ENCODE results near the gene CLASP1. TPM values are rescaled to one million over a fixed set of nuclear protein-coding genes. Genes with fewer than 3 reads are reported as not detected.
"Not testable (repeated sequence)": the region's sequence is repeated elsewhere in the genome, so short reads cannot be mapped to it uniquely, and the experiment has no call there.

CLASP1 gene
- polyA plus RNA-seq, 1 donor from 2014 or later = 16.0 TPM

GRCh38 chr2:121489911-121490583 is 159.2 kb downstream of the CLASP1 start:
- Mint-ChIP-seq H3K4me1 (peaks cover 18 to 21% (median 18%) of the 10 kb centered on the region in 3 donors), H3K36me3 (no peaks in the 10 kb centered on the region), H3K27ac (no peak overlapping the region), H3K9me3 (no peaks in the 10 kb centered on the region), H3K27me3 (no peaks in the 10 kb centered on the region), H3K4me3 (no peak overlapping the region)

- Mint-ChIP-seq H3K4me1 (peaks cover 18 to 26% (median 24%) of the 10 kb centered on the region in 3 donors), H3K36me3 (peaks cover 4% of the 10 kb centered on the region), H3K27me3 (no peaks in the 10 kb centered on the region), H3K9me3 (no peaks in the 10 kb centered on the region), H3K4me3 (no peak overlapping the region), H3K27ac (no peak overlapping the region)
Measured at GRCh38 chr2:121489284-121489683, 160.0 kb downstream of the CLASP1 start.

DNA sequence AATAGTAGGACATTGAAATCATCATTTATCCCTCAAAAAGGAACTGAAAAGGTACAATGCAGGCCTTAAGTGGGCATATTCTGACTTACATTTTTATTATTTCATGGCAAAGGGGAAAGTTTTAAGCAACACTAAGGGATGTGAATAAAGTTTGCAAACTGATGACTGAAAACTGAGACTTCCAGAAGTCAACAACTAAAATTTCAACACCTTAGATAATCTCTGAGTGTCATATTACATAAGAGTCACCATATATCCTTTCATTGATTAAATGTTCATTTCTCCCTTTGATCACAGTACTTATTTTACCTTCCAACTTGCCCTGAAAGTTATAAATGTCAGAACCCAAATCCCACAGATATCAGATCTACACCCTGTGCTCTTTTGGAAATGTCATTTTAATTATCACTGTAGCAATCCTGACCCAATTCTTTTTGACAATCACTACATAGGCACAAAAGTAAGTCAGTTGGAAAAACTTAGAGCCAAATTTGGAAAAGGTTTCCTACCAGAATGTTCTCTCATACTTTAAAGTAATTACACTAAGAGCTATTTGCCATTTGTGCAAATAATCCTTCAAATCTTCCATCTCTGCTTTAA is 163.0 kb downstream of the CLASP1 start:
- peaks cover 5 to 16% (median 6%) of the 10 kb centered on the region in 3 donors for H3K4me1 Mint-ChIP-seq

DNA sequence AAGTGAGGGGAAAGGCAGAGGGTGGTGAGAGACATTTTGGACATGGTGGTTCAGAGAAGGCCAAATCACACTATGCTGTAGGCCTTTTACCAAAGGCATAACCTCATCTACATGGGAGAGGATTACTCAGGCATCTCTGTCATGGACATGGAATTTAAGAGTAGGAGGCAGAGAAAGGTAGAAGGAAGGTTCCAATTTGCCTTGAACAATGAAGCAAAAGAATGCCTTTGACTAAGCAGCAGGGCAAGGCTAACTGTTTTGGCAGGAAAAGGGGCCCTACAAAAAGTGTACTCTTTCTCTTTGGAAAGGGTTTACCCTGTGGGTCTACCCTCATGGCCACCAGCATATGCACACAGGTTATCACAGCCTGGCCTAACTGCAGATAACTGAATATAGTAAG is 164.2 kb downstream of the CLASP1 start:
- Mint-ChIP-seq H3K4me3 (no peak overlapping the region), H3K27me3 (no peaks in the 10 kb centered on the region), H3K36me3 (peaks cover 6% of the 10 kb centered on the region), H3K4me1 (peaks cover 5 to 16% (median 6%) of the 10 kb centered on the region in 3 donors), H3K27ac (peak overlapping the region in 1 of 3 donors; percentile 80), H3K9me3 (no peaks in the 10 kb centered on the region)

More for the DNA sequence above, 163.0 kb downstream of the CLASP1 start:
- H3K9me3 Mint-ChIP-seq = no peaks in the 10 kb centered on the region
- no peak overlapping the region for H3K27ac Mint-ChIP-seq
- no peak overlapping the region for H3K4me3 Mint-ChIP-seq
- H3K27me3 Mint-ChIP-seq = no peaks in the 10 kb centered on the region
- peaks cover 6% of the 10 kb centered on the region for H3K36me3 Mint-ChIP-seq

DNA sequence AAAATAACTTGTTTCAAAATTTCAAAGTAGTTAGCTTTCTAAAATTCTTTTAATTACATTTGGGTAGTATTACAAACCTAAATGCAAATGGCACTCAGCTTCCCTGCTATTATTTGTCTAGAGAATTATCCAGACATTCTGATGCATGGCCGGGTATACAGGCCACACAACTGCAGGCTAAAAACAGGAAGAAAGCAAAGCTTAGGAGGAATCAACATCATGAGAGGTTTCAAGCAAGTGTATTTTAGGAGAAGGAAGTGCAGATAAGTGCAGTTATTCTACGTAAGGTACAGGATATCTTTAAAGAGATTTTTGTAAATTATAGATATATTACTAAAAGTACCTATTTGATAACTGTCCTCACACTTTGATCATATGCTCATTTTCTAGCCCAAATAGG is 165.4 kb downstream of the CLASP1 start:
- H3K27me3 Mint-ChIP-seq = no peaks in the 10 kb centered on the region
- no peak overlapping the region for H3K27ac Mint-ChIP-seq
- peaks cover 7% of the 10 kb centered on the region for H3K36me3 Mint-ChIP-seq
- H3K9me3 Mint-ChIP-seq = no peaks in the 10 kb centered on the region
- H3K4me3 Mint-ChIP-seq = peak overlapping the region in 1 of 4 donors; percentile 11
- H3K4me1 Mint-ChIP-seq = peaks cover 5 to 18% (median 6%) of the 10 kb centered on the region in 3 donors

DNA sequence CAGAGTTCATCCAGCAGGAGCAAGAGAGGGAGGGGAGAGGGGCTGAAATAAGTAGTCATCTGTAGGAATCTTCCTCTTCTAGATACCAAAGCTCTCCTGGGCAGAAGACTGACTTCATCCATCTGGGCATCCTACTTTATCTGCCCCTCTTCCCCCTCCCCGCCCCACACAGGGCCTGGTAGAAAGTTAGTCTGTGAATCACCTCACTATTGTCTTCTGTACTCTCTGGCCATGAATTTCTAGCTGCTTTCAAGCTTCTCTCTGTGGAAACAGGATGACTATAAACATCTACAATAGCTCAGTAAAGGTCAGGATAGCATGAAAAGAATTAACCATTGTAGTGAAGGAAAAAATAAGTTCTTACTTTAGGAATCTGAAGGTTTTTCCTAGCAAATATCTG is 166.2 kb downstream of the CLASP1 start:
- H3K36me3 Mint-ChIP-seq = peaks cover 7% of the 10 kb centered on the region
- H3K9me3 Mint-ChIP-seq = no peaks in the 10 kb centered on the region
- H3K27me3 Mint-ChIP-seq = no peaks in the 10 kb centered on the region
- no peak overlapping the region for H3K4me3 Mint-ChIP-seq
- peaks cover 5 to 18% (median 6%) of the 10 kb centered on the region in 3 donors for H3K4me1 Mint-ChIP-seq
- H3K27ac Mint-ChIP-seq = no peak overlapping the region

DNA sequence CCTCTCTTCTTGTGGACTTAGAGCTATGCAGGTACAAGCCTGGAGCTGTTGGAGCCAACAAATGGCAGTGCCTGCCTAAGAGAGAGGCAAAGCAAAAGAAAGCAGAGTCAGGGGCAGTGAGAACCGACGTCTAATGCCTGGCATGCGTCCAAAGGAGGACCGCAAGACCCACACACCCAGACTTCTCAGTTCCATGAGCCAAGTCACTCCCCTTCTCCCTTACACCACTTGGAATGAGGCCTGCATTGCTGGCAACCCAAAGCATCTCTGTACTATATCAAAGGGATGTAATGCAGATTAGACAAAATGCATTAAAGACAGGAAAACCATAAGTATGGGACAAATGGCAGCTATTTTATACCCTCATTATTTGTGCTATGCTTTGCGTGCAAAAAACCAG is 168.4 kb downstream of the CLASP1 start:
- no peak overlapping the region for H3K4me3 Mint-ChIP-seq
- no peaks in the 10 kb centered on the region for H3K27me3 Mint-ChIP-seq
- no peaks in the 10 kb centered on the region for H3K9me3 Mint-ChIP-seq
- H3K27ac Mint-ChIP-seq = no peak overlapping the region
- peaks cover 8 to 24% (median 9%) of the 10 kb centered on the region in 3 donors for H3K4me1 Mint-ChIP-seq
- peaks cover 7% of the 10 kb centered on the region for H3K36me3 Mint-ChIP-seq

DNA sequence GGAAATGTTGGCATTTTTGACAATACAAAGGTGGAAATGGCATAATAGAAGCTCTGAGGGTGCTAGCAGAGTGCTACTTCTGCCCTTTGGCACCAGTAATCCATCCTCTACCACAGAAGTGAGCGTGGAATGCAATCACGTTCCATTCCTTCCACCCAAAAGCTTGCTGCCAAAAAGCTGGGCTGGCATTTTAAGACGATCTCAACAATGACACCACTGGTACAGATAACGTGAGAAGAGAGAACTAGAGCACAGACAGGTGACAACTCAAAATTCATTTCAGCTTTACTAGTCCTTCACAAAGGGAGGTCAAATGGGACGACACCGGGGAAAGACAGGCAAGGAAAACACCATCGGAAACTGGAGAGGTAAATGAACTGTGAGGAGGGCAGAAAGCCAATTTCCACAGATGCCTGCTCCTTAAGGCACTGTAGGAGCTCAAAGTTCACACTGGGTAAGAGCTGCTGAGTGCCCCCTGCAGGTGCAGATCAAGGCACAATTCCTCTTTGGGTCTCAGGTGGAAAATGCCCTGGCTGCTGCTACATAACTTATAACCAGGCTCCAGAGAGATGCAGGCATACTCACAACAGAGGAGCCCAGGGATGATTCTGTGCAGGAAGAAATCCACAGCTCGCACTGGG is 169.3 kb downstream of the CLASP1 start:
- no peak overlapping the region for H3K4me3 Mint-ChIP-seq
- no peaks in the 10 kb centered on the region for H3K27me3 Mint-ChIP-seq
- H3K9me3 Mint-ChIP-seq = no peaks in the 10 kb centered on the region
- no peak overlapping the region for H3K27ac Mint-ChIP-seq
- H3K4me1 Mint-ChIP-seq = peaks cover 8 to 23% (median 11%) of the 10 kb centered on the region in 3 donors
- peaks cover 7% of the 10 kb centered on the region for H3K36me3 Mint-ChIP-seq

- Mint-ChIP-seq H3K4me3 (no peak overlapping the region), H3K36me3 (peaks cover 3% of the 10 kb centered on the region), H3K27me3 (no peaks in the 10 kb centered on the region), H3K9me3 (no peaks in the 10 kb centered on the region), H3K4me1 (peaks cover 3 to 17% (median 11%) of the 10 kb centered on the region in 3 donors), H3K27ac (no peak overlapping the region)
Measured at GRCh38 chr2:121478996-121479745, 170.1 kb downstream of the CLASP1 start.

DNA sequence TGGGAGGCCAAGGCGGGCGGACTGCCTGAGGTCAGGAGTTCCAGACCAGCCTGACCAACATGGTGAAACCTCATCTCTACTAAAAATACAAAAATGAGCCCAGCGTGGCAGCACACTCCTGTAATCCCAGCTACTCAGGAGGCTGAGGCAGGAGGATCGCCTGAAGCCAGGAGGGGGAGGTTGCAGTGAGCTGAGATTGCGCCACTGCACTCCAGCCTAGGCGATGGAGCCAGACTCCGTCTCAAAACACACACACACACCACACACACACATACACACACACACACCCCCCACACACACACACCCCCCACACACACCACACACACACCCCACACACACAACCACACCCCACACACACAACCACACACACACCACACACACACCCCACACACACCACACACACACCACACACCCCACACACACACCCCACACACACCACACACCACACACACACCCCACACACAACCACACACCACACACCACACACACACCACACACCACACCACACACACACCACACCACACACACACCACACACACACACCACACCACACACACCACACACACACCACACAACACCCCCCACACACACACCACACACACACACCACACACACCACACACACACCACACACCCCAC is 170.8 kb downstream of the CLASP1 start:
- H3K27ac Mint-ChIP-seq, H3K36me3 Mint-ChIP-seq, H3K4me3 Mint-ChIP-seq, H3K27me3 Mint-ChIP-seq, H3K9me3 Mint-ChIP-seq: not testable (repeated sequence)
- peaks cover 4 to 14% (median 11%) of the 10 kb centered on the region in 3 donors for H3K4me1 Mint-ChIP-seq

GRCh38 chr2:121476684-121477083 is 172.6 kb downstream of the CLASP1 start:
- Mint-ChIP-seq H3K27me3 (no peaks in the 10 kb centered on the region), H3K27ac (no peak overlapping the region), H3K4me3 (no peak overlapping the region), H3K36me3 (peaks cover 1% of the 10 kb centered on the region), H3K4me1 (peaks cover 4 to 14% (median 9%) of the 10 kb centered on the region in 3 donors), H3K9me3 (no peaks in the 10 kb centered on the region)

- Mint-ChIP-seq H3K27me3 (no peaks in the 10 kb centered on the region), H3K36me3 (peaks cover 4% of the 10 kb centered on the region), H3K4me3 (no peak overlapping the region), H3K9me3 (no peaks in the 10 kb centered on the region), H3K4me1 (peaks cover 4 to 14% (median 6%) of the 10 kb centered on the region in 3 donors), H3K27ac (no peak overlapping the region)
Measured at GRCh38 chr2:121475811-121476571, 173.3 kb downstream of the CLASP1 start.

DNA sequence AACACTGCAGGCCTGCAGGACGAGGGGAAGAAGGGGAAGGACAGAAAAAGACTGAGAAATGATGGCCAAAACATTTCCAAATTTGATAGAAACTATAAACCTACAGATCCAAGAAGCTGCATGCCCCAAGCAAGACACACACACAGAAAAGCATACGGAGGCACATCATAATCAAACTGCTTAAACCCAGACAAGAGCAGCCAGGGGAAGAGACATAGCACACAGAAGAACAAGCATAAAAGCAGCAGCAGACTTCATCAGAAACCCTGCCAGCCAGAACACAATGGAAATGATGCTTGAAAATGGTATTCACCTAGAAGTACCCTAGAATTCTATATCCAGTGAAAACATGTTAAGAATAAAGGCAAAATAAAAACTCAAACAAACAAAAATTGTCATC is 175.8 kb downstream of the CLASP1 start:
- no peaks in the 10 kb centered on the region for H3K9me3 Mint-ChIP-seq
- peak overlapping the region in 1 of 3 donors; percentile 5 for H3K27ac Mint-ChIP-seq
- H3K4me1 Mint-ChIP-seq = peaks cover 4 to 6% (median 6%) of the 10 kb centered on the region in 3 donors
- H3K27me3 Mint-ChIP-seq = no peaks in the 10 kb centered on the region
- peaks cover 15% of the 10 kb centered on the region for H3K36me3 Mint-ChIP-seq
- H3K4me3 Mint-ChIP-seq = no peak overlapping the region

DNA sequence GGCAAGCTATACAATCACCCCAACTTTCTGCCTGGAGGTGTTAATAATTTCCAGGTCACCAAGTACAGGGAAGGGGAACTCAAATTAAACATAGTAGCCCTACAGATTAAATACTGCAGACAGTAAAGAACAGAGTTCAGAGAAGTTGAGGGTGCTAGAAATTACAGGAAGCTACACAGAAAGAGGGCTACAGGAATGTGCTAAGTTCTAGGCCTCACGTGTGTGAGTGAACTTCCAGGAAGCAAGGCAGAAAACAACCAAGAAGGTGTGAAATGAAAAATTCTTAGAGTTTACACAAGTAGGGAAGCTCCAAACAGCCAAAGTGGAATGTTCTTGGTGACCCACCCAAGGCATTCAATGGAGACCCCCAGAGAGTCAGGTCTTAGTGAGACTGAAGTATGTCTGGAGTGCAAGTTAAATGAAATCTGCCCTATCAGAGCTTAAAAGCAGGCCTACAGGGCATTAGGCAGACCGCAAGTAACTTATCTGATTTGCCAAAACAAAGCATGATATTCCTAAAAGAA is 176.7 kb downstream of the CLASP1 start:
- Mint-ChIP-seq H3K27me3 (no peaks in the 10 kb centered on the region), H3K4me3 (no peak overlapping the region), H3K9me3 (no peaks in the 10 kb centered on the region), H3K4me1 (peaks cover 4 to 6% (median 6%) of the 10 kb centered on the region in 3 donors), H3K27ac (no peak overlapping the region), H3K36me3 (peaks cover 21% of the 10 kb centered on the region)
